Adipocyte (in vitro differentiated cells): ENCODE results near the gene RPS14.
A peak's percentile ranks its signal among the peaks of the same experiment; 100 is the strongest.
"Not testable (repeated sequence)": the region's sequence is repeated elsewhere in the genome, so short reads cannot be mapped to it uniquely, and the experiment has no call there.

ENCODE experiments used
- DNase-seq: peaks from one replicate; pipeline ENCODE4 v3.0.0-alpha.2; 2015; ENCODE audit warnings: low read depth
- H3K27me3 ChIP-seq: replicated peaks from 2 replicates; pipeline ENCODE4 v1.7.0; 2013; ENCODE audit warnings: mild to moderate bottlenecking, low read length, moderate library complexity; ENCODE audit not compliant: control insufficient read depth, insufficient read depth
- H3K36me3 ChIP-seq: 2 replicates; pipeline ENCODE4 v1.7.0; 2013; ENCODE audit warnings: low read length, mild to moderate bottlenecking, moderate library complexity; ENCODE audit not compliant: control insufficient read depth, insufficient read depth, severe bottlenecking
- H3K4me1 ChIP-seq: 2 replicates; pipeline ENCODE4 v1.7.0; 2013; ENCODE audit warnings: mild to moderate bottlenecking, low read length, moderate library complexity; ENCODE audit not compliant: control insufficient read depth, insufficient read depth
- H3K4me3 ChIP-seq: 2 replicates; pipeline ENCODE4 v1.7.0; 2013; ENCODE audit warnings: mild to moderate bottlenecking, low read length, moderate library complexity
- H3K9ac ChIP-seq: 2 replicates; pipeline ENCODE4 v1.7.0; 2013; ENCODE audit warnings: mild to moderate bottlenecking, low read length, moderate library complexity
- H3K9me3 ChIP-seq: 2 replicates; pipeline ENCODE4 v1.7.0; 2013; ENCODE audit warnings: mild to moderate bottlenecking, low read length, moderate library complexity; ENCODE audit not compliant: control insufficient read depth

RPS14 gene

DNA sequence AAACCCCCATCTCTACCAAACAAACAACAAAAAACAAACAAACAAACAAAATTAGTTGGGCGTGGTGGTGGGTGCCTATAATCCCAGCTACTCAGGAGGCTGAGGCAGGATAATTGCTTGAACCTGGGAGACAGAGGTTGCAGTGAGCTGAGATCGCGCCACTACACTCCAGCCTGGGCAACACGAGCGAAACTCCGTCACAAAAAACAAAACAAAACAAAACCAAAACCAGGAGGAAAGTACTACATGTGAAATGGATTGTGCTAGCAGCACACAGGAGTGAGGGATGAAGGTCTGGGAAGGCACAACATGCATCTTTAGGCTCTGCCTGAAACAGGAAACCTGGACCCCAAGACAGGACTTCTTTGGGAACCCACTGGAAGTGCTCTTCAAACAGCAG, 27.0 kb upstream of the RPS14 start:
- not testable (repeated sequence) for DNase-seq, H3K9me3 ChIP-seq, H3K27me3 ChIP-seq, H3K9ac ChIP-seq, H3K36me3 ChIP-seq, H3K4me3 ChIP-seq
- peaks cover 26% of the 10 kb centered on the region for H3K4me1 ChIP-seq

DNA sequence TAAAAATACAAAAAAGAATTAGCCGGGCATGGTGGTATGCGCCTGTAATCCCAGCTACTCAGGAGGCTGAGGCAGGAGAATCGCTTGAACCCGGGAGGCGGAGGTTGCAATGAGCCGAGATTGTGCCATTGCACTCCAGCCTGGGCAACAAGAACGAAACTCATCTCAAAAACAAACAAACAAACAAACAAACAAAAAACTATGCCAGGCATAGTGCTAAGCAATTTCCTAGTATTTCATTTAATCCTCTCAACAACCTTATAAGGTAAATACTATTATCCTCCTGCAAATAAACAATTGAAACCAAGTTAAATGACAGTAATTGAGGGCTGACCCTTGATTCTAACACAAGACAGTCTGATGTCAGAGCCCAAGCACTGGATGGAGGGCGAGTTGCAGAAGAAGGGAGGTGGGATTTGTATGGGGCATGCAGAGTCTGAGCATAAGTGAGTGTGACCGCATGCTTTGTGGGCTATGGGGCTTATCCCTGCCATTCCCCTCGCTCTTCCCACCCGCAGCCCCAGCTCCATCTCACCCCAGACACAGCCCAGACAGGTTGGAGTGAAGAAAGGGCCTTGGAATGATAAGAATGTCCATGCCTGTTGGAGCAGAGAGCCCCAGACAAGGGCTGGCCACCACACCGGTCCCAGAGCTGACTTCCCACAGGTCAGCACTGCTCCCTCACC, 24.3 kb upstream of the RPS14 start:
- Histone ChIP-seq H3K27me3 (no peaks in the 10 kb centered on the region), H3K9me3 (no peaks in the 10 kb centered on the region), H3K4me1 (peaks cover 38% of the 10 kb centered on the region), H3K4me3 (no peak overlapping the region), H3K36me3 (no peaks in the 10 kb centered on the region), H3K9ac (no peak overlapping the region)
- peak; percentile 34 for DNase-seq

DNA sequence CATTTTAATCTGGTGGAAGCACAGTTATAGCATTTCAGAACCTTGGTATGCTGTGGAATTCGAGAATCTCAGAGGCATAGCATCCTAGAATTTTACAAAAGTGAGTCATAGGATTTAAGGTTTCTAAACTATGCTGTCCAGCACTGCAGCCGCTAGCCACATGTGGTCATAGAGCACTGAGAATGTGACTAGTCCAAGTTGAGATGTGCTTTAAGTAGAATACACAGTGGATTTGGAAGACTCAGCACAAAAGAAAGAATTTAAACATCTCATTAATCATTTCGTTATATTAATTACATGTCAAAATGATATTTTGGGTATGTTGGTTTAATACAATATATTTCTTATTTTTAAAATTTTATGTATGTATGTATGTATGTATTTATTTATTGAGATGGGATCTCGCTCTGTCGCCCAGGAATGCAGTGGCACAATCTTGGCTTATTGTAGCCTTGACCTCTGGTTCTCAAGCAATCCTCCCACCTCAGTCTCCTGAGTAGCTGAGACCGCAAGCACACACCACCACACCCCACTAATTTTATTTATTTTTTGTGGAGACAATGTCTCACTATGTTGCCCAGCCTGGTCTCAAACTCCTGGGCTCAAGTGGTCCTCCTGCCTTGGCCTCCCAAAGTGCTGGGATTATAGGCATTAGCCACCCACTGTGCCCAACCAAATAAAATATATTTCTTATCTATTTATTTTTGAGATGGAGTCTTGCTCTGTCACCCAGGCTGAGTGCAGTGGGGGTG, 20.4 kb upstream of the RPS14 start:
- Histone ChIP-seq H3K4me1 (peaks cover 32% of the 10 kb centered on the region), H3K36me3 (no peaks in the 10 kb centered on the region), H3K9me3 (no peaks in the 10 kb centered on the region), H3K27me3 (no peaks in the 10 kb centered on the region), H3K4me3 (no peak overlapping the region), H3K9ac (no peak overlapping the region)
- peak; percentile 95 for DNase-seq

DNA sequence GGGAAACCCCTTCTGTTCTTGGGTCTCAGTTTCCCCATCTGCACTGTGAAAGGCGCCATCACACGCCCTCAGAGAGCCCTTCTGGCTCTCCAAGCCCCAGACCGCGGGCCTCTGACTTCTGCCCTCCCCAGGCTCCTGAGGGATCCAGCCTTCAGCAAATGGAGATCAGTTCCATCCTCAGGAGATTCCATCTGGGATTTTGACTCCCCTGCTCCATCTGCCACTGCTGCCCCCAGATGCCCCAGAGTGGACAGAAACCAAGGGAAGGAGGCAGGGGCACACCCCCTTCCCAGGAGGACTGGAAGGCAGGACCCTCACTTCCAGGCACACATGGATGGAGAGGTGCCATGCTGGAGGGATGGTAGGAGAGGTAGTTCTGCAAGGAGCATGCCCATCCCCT, 18.7 kb upstream of the RPS14 start:
- peaks cover 32% of the 10 kb centered on the region for H3K4me1 ChIP-seq
- no peaks in the 10 kb centered on the region for H3K27me3 ChIP-seq
- H3K4me3 ChIP-seq: no peak overlapping the region
- no peaks in the 10 kb centered on the region for H3K36me3 ChIP-seq
- no peak for DNase-seq
- H3K9me3 ChIP-seq: no peaks in the 10 kb centered on the region
- H3K9ac ChIP-seq: no peak overlapping the region

DNA sequence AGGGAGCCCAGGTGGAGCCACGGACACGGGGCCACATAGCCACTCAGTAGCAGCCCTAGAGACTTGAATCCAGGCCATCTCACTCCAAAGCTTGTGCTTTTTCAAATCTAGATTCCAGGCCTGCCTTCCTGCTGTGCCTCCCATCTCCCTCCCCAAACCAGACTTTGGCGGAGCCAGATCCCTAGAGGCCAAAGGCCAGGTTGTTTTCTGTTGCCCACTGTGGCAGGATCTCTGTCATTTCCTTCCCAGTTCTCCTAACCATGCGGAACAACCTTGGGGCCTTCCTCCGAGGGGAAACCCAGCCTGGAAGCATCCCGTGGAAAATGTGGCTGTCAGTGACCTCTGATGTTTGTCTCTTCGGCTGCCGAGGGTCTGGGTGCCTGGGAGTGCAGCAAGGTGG, 16.4 kb upstream of the RPS14 start:
- H3K9ac ChIP-seq: no peak overlapping the region
- DNase-seq: no peak
- no peaks in the 10 kb centered on the region for H3K27me3 ChIP-seq
- peaks cover 26% of the 10 kb centered on the region for H3K4me1 ChIP-seq
- H3K9me3 ChIP-seq: no peaks in the 10 kb centered on the region
- H3K4me3 ChIP-seq: no peak overlapping the region
- no peaks in the 10 kb centered on the region for H3K36me3 ChIP-seq

DNA sequence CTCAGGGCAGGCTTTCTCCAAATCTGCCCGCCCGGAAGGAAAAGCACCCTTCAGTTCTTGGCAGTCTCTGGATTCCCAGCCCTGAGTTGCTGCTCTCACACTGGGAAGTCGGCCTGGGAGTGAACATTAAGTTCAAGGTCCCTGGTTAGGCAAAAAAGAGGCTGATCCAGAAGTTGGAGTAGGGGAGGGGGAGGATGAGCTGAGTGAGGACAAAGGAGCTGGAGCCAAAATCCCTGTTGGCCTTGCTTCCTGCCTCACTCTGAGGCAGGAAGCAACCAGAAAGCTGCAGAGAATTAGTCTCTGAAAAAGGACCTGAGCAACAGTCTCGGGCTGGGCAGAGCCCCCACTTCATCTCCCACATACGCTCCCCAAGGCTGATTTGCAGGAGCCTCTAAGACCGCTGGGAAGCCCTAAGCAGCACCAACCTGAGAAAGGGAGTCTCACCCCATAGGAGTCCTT, 15.0 kb upstream of the RPS14 start:
- Histone ChIP-seq H3K4me1 (peaks cover 21% of the 10 kb centered on the region), H3K9ac (peak overlapping the region; percentile 72), H3K36me3 (no peaks in the 10 kb centered on the region), H3K4me3 (no peak overlapping the region), H3K9me3 (no peaks in the 10 kb centered on the region), H3K27me3 (no peaks in the 10 kb centered on the region)
- no peak for DNase-seq

DNA sequence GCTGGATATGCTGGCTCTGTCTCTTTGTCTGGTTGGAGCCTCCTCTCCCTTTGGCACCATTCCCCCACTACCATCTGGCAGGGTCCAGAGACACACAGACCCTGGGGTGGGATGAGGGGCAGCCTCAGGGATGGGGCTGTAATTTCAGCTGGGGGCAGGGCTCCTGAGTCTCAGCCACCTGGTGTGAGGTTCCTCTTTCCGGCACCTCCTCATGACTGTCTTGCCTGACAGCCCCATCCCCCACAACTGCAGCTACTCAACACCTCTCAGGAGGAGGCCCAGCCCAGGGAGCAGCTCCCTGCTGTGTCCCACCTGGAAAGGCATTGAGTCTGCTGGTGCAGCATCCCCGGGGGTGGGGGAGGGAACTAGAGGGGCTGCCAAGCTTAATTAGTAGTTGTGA, 11.7 kb upstream of the RPS14 start:
- Histone ChIP-seq H3K27me3 (no peaks in the 10 kb centered on the region), H3K36me3 (no peaks in the 10 kb centered on the region), H3K9ac (no peak overlapping the region), H3K9me3 (no peaks in the 10 kb centered on the region), H3K4me1 (peaks cover 20% of the 10 kb centered on the region), H3K4me3 (no peak overlapping the region)
- DNase-seq: no peak

DNA sequence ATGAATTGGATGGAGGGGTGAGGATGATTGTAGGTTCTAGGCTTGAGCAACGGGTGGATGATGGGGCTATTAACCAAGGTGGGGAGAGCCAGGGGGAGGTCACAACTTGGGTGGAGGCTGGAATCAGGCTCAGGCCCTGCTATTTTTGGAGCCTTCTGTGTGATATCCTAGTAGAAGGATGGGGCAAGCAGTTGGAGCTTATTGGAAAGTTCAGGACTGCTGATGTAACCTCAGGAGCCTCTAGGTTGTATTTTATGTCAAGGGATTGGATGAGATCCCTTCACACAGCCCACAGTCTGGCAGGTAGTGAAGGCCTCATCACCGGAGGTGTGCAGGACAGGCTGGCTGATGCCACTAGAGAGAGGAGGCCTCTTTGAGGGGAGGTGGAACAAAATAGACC, 11.2 kb upstream of the RPS14 start:
- no peaks in the 10 kb centered on the region for H3K36me3 ChIP-seq
- no peak overlapping the region for H3K9ac ChIP-seq
- H3K4me3 ChIP-seq: no peak overlapping the region
- H3K4me1 ChIP-seq: peaks cover 20% of the 10 kb centered on the region
- no peak for DNase-seq
- H3K27me3 ChIP-seq: no peaks in the 10 kb centered on the region
- H3K9me3 ChIP-seq: no peaks in the 10 kb centered on the region

DNA sequence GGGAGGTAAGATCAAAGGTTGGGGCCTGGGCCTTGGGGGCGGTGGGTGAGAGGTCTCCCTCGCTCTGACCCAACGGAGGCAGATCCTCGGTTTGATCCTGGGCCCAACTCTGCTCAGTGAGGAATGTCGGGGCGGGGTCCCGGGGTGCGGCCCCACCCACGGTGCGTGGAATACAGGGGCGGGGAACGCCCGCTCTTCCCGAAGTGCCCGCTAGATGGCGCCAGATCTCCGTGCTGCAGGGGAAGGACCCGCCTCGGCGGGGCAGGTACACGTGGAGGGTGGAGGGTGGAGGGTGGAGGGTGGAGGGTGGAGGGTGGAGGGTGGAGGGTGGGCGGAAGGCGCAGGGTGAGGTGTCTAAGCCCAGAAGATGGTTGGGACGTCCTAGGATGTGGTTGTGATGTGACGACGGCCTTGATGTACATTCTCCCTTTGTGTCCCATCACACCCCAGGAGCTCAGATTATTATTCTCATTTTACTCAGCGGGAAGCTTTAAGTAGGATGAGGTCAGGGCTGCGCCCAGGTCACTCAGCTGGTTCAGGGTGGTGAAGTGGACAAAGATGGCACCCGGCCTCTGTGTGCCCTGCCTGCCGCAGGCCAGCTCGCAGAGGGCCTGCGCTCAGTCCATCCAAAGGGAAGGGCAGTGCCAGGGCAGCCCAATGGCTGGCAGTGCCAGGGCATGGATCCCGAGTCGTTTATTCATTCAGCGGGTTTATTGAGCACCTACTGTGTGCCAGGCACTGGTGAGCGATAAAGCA, 9.4 kb upstream of the RPS14 start:
- H3K9me3 ChIP-seq: no peaks in the 10 kb centered on the region
- H3K9ac ChIP-seq: peak overlapping the region; percentile 49
- H3K4me1 ChIP-seq: peaks cover 11% of the 10 kb centered on the region
- H3K36me3 ChIP-seq: no peaks in the 10 kb centered on the region
- DNase-seq: peak; percentile 83
- no peaks in the 10 kb centered on the region for H3K27me3 ChIP-seq
- H3K4me3 ChIP-seq: no peak overlapping the region

DNA sequence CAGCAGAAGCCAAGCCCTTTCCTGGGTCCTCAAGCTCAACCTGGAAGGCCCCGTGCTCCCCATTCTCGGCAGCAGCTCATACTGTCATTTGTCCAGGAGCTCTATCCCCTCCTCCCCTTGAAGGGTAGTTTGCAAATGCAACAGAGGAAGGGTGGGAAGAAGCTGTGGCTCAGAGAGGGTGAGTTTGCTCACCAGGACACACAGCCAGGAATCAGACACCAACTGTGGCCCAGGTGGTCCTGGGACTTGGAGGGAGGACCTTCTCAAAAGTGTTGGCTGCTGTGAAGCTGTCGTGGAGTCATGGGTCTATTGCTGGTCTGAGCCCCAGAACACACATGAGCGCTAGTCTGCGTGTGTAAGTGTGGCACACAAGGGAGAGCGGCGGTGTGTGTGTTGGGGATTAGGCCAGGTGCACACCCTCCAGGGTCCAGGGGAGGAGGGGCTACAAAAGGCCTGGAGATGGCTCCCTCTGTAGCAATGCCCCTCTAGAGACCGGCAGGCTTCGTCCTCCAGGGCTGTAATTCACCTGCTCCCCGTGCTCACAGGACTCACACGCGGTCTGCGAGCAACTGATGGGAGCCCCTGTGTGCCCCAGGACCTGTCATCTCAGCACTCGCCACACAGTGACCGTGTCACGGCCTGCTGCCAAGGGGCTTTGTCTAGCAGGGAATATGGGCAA, 8.2 kb upstream of the RPS14 start:
- no peaks in the 10 kb centered on the region for H3K9me3 ChIP-seq
- H3K4me3 ChIP-seq: no peak overlapping the region
- H3K36me3 ChIP-seq: no peaks in the 10 kb centered on the region
- no peaks in the 10 kb centered on the region for H3K27me3 ChIP-seq
- peaks cover 7% of the 10 kb centered on the region for H3K4me1 ChIP-seq
- no peak overlapping the region for H3K9ac ChIP-seq
- no peak for DNase-seq

DNA sequence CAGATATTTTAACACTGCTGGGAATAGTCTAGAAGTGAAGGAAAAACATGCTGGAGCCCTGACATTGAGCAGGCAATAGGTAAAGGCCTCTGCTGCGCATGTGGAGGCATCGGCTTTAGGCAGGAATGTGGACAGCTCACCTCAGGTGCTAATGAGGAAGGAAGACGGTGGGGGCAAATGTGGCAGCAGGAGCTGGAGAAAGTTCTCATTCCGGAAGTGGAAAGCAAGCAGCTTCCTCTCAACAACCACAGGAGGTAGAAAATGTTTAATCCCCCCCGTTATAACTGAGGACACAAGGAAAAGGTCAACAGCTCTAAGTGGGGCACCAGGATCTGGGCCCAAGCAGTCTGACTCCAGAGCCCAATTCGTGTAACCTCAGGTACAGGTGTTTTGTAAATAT, 7.6 kb upstream of the RPS14 start:
- Histone ChIP-seq H3K27me3 (no peaks in the 10 kb centered on the region), H3K4me3 (no peak overlapping the region), H3K36me3 (no peaks in the 10 kb centered on the region), H3K4me1 (peaks cover 6% of the 10 kb centered on the region), H3K9me3 (no peaks in the 10 kb centered on the region), H3K9ac (no peak overlapping the region)
- DNase-seq: no peak
